ENCODE data around the gene GPR78.

DNA sequence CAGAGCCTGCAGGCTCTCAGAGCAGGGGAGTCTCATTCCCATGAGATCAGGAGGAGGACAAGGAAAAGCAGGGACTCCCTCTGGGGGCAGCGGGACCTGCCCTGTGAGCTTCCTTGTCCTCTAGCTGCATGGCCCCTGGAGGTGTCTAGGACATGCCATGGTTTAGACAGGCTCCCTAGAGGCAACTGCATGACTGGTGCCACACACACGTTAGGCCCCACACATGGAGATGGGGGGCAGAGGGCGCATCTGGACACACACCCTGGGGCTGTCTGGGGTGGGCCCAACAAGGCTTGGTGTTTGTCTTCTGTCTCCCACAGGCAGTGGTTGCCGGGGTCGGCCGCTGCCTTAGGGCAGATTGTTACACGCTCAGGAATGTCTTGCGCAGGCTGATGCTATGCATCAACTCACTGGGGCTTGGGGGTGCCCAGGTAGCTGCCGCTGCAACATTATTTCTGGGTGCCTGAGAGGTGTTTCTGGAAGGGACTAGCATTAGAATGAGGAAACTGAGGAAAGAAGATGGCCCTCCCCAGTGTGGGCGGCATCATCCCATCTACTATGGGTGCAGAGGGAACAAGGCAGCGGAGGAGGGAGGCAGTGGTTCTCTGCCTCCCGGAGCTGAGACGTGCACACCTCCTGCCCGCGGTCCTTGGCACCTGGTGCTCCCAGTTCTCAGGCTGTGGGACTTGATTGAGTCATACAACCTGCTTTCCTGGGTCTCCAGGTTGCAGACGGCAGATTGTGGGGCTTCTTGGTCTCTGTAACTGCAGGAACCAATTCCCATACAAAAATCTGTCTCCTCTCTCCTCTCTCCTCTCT is 32.1 kb upstream of the GPR78 start:
- TF ChIP-seq, protein P1, sequence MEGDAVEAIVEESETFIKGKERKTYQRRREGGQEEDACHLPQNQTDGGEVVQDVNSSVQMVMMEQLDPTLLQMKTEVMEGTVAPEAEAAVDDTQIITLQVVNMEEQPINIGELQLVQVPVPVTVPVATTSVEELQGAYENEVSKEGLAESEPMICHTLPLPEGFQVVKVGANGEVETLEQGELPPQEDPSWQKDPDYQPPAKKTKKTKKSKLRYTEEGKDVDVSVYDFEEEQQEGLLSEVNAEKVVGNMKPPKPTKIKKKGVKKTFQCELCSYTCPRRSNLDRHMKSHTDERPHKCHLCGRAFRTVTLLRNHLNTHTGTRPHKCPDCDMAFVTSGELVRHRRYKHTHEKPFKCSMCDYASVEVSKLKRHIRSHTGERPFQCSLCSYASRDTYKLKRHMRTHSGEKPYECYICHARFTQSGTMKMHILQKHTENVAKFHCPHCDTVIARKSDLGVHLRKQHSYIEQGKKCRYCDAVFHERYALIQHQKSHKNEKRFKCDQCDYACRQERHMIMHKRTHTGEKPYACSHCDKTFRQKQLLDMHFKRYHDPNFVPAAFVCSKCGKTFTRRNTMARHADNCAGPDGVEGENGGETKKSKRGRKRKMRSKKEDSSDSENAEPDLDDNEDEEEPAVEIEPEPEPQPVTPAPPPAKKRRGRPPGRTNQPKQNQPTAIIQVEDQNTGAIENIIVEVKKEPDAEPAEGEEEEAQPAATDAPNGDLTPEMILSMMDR (IDR thresholded peaks at IDR 0.05), result no peak
- TF ChIP-seq RCOR1 (IDR thresholded peaks at IDR 0.05; ENCODE audit: low read length), result no peak
- no peak for TF ChIP-seq SIN3A (IDR thresholded peaks at IDR 0.05; ENCODE audit: borderline replicate concordance, low read depth, low read length)
- no peak for TF ChIP-seq TCF12 (IDR thresholded peaks at IDR 0.05)
- TF ChIP-seq, protein P2, sequence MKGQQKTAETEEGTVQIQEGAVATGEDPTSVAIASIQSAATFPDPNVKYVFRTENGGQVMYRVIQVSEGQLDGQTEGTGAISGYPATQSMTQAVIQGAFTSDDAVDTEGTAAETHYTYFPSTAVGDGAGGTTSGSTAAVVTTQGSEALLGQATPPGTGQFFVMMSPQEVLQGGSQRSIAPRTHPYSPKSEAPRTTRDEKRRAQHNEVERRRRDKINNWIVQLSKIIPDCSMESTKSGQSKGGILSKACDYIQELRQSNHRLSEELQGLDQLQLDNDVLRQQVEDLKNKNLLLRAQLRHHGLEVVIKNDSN (IDR thresholded peaks at IDR 0.05; ENCODE audit: borderline replicate concordance, low read depth), result no peak
- TF ChIP-seq SMC3 (IDR thresholded peaks at IDR 0.05; ENCODE audit: low read depth, low read length), result no peak
- no peak for TF ChIP-seq EP300 (IDR thresholded peaks at IDR 0.05; ENCODE audit: borderline replicate concordance in 1 of 2, low read depth in 1 of 2, low read length in 1 of 2)
- no peak for TF ChIP-seq EZH2phosphoT487 (IDR thresholded peaks at IDR 0.05; ENCODE audit: borderline replicate concordance, low read depth)
- TF ChIP-seq, protein P3, sequence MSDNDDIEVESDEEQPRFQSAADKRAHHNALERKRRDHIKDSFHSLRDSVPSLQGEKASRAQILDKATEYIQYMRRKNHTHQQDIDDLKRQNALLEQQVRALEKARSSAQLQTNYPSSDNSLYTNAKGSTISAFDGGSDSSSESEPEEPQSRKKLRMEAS (IDR thresholded peaks at IDR 0.05; ENCODE audit: low read depth), result no peak
- TF ChIP-seq JUND (IDR thresholded peaks at IDR 0.05), result no peak
- TF ChIP-seq MXI1 (IDR thresholded peaks at IDR 0.05; ENCODE audit: low read depth, low read length), result no peak

All from SK-N-SH (cell line).